ENCODE results near the gene PRKAG3. TPM values are rescaled to one million over a fixed set of nuclear protein-coding genes. Genes with fewer than 3 reads are reported as not detected.
A peak's percentile ranks its signal among the peaks of the same experiment; 100 is the strongest.

The PRKAG3 gene
- total RNA-seq, 2 donors from 2014 or later = 0.19 TPM; not detected in 1

GRCh38 chr2:218804817-218805216, 26.8 kb downstream of the PRKAG3 start:
- Histone ChIP-seq H3K27me3 (no peaks in the 10 kb centered on the region), H3K27ac (no peak overlapping the region), H3K36me3 (no peaks in the 10 kb centered on the region), H3K4me3 (no peak overlapping the region), H3K9me3 (peaks cover 0 to 12% of the 10 kb centered on the region in 2 donors), H3K4me1 (peaks cover 0 to 10% of the 10 kb centered on the region in 2 donors)
- no peak for TF ChIP-seq CTCF (IDR thresholded peaks at IDR 0.05)
- DNase-seq (ENCODE audit: low spot score) = peak; percentile 21

GRCh38 chr2:218802386-218802994, 29.1 kb downstream of the PRKAG3 start:
- H3K27ac ChIP-seq = no peak overlapping the region
- no peak for DNase-seq (ENCODE audit: low spot score)
- H3K4me3 ChIP-seq = no peak overlapping the region
- H3K36me3 ChIP-seq = no peaks in the 10 kb centered on the region
- peaks cover 0 to 12% of the 10 kb centered on the region in 2 donors for H3K9me3 ChIP-seq
- no peak for TF ChIP-seq CTCF (IDR thresholded peaks at IDR 0.05)
- no peaks in the 10 kb centered on the region for H3K27me3 ChIP-seq
- H3K4me1 ChIP-seq = peaks cover 0 to 14% of the 10 kb centered on the region in 2 donors

GRCh38 chr2:218799990-218800389, 31.6 kb downstream of the PRKAG3 start:
- no peaks in the 10 kb centered on the region for H3K27me3 ChIP-seq
- no peak for DNase-seq (ENCODE audit: low spot score)
- H3K4me1 ChIP-seq = peaks cover 0 to 4% of the 10 kb centered on the region in 2 donors
- H3K4me3 ChIP-seq = no peak overlapping the region
- TF ChIP-seq CTCF (IDR thresholded peaks at IDR 0.05) = no peak
- peaks cover 0 to 12% of the 10 kb centered on the region in 2 donors for H3K9me3 ChIP-seq
- H3K36me3 ChIP-seq = no peaks in the 10 kb centered on the region
- H3K27ac ChIP-seq = no peak overlapping the region

- Histone ChIP-seq H3K4me3 (no peak overlapping the region), H3K9me3 (peaks cover 0 to 2% of the 10 kb centered on the region in 2 donors), H3K27me3 (no peaks in the 10 kb centered on the region), H3K36me3 (no peaks in the 10 kb centered on the region), H3K4me1 (peaks cover 0 to 4% of the 10 kb centered on the region in 2 donors), H3K27ac (no peak overlapping the region)
- DNase-seq (ENCODE audit: low spot score) = no peak
- TF ChIP-seq CTCF (IDR thresholded peaks at IDR 0.05) = no peak
Measured at GRCh38 chr2:218798767-218799504, 32.7 kb downstream of the PRKAG3 start.

- no peaks in the 10 kb centered on the region for H3K9me3 ChIP-seq
- no peak for DNase-seq (ENCODE audit: low spot score)
- peaks cover 0 to 4% of the 10 kb centered on the region in 2 donors for H3K4me1 ChIP-seq
- no peak for TF ChIP-seq CTCF (IDR thresholded peaks at IDR 0.05)
- H3K4me3 ChIP-seq = no peak overlapping the region
- no peaks in the 10 kb centered on the region for H3K27me3 ChIP-seq
- no peak overlapping the region for H3K27ac ChIP-seq
- H3K36me3 ChIP-seq = no peaks in the 10 kb centered on the region
Measured at GRCh38 chr2:218796691-218797090, 34.9 kb downstream of the PRKAG3 start.
